ENCODE data around the gene KLHDC4.

DNA sequence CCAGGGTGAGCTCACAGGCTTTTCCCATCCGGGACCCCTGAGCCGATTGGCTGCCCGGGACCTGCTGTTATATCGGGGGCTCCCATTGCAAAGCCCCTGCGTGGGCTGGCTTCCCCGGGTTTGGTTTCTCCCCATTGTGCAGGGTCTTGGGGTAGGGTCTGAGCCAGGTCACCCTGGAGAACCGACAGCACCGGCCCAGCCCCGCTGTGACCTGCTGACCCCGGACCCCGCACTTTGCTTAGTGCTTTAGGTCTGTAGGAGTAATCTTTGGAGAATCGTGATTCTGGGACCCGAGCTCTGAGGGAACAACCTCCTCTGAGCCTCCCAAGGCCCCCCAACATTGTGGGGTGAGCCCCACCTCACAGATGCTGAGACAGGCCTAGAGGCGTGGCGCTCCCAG is 100.6 kb downstream of the KLHDC4 start:
- TF ChIP-seq, protein P1, sequence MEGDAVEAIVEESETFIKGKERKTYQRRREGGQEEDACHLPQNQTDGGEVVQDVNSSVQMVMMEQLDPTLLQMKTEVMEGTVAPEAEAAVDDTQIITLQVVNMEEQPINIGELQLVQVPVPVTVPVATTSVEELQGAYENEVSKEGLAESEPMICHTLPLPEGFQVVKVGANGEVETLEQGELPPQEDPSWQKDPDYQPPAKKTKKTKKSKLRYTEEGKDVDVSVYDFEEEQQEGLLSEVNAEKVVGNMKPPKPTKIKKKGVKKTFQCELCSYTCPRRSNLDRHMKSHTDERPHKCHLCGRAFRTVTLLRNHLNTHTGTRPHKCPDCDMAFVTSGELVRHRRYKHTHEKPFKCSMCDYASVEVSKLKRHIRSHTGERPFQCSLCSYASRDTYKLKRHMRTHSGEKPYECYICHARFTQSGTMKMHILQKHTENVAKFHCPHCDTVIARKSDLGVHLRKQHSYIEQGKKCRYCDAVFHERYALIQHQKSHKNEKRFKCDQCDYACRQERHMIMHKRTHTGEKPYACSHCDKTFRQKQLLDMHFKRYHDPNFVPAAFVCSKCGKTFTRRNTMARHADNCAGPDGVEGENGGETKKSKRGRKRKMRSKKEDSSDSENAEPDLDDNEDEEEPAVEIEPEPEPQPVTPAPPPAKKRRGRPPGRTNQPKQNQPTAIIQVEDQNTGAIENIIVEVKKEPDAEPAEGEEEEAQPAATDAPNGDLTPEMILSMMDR (IDR thresholded peaks at IDR 0.05), result no peak
- TF ChIP-seq POLR2AphosphoS5 (IDR thresholded peaks at IDR 0.05), result no peak
- TF ChIP-seq POLR2A (IDR thresholded peaks at IDR 0.05), result no peak
- no peak for TF ChIP-seq EP300 (IDR thresholded peaks at IDR 0.05)

Measured in upper lobe of left lung (tissue), 4 donors.